RCC 7860 (cell line): Measurements from ENCODE around the gene NAGPA.
A peak's percentile ranks its signal among the peaks of the same experiment; 100 is the strongest.
"Not testable (repeated sequence)": the region's sequence is repeated elsewhere in the genome, so short reads cannot be mapped to it uniquely, and the experiment has no call there.

Experiments
- DNase-seq: peaks from one replicate; pipeline ENCODE4 v3.0.0-alpha.2; 2015; ENCODE audit warnings: low spot score
- FAIRE-seq: peaks from 2 replicates; lab custom pipeline; 2012; peaks lifted over from hg19 to GRCh38; lab: Jason Lieb, UNC

The NAGPA gene

DNA sequence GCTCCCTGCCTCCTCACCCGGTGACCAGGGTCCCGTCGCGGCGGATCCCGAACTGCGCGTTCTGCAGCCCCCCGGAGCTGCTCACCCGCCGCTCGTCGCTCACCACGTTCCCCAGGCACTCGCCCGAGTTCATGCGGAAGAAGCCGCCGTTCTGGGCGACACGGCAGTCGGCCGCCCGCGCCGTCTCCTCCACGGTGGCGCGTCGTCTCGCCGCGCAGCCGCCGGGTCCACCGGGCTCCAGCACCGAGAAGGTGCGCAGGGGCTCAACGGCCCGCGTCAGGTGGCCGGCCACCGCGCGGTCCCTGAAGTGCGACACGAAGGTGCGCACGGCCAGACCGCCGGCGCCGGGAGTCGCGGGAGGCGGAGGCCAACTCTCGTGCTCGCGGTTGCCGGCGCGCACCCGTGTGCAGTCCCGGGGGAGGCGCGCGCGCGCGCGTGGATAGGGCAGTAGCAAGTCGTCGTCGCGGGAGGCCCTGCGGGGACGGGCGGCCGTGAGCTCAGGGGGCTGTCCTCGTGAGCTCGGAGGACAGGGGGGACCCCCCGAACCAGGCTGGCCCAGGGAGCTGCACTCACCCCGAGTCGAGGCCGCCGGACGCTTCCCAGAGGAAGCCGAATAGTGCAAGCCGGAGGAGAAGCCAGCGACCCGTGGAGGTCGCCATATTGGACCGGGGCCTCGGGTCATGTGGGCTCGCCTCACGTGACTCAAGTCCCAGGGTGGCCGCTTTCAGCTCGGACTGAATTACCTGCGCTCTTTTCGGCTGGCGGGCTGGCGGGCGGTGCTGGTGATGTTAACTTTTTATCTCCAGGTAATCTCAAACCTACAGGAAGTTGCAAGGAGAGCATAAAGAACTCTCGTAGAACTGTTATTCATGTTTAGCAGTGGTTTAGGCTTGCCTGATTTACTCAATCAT lies at the start of gene NAGPA:
NAGPA (minus strand) TSS at position 680 of the 911 bp plus-strand sequence; CDS start at position 659, 21 bp downstream.
- FAIRE-seq = no peak
- peak; percentile 59 for DNase-seq

GRCh38 chr16:5080996-5081395 lies 47.3 kb upstream of the NAGPA start:
- DNase-seq, FAIRE-seq: not testable (repeated sequence)

GRCh38 chr16:5080461-5080860 lies 46.7 kb upstream of the NAGPA start:
- not testable (repeated sequence) for DNase-seq, FAIRE-seq

DNA sequence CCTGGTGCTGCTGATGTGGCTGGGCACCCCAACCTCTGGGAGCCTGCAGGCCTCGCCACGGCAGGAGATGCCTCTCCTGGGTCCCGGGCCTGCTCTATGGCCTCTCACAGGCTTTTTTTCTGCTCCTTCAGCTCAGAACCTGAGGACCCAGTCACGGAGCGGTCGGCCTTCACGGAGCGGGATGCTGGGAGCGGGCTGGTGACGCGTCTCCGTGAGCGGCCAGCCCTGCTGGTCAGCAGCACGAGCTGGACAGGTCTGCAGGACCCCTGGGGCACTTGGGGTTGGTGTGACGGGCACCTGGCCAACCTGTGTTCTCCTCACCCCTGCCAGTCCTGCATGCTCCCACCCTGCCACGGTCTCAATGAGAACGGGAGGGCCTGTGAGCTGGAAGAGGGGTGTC lies 44.9 kb upstream of the NAGPA start:
- no peak for FAIRE-seq
- no peak for DNase-seq

DNA sequence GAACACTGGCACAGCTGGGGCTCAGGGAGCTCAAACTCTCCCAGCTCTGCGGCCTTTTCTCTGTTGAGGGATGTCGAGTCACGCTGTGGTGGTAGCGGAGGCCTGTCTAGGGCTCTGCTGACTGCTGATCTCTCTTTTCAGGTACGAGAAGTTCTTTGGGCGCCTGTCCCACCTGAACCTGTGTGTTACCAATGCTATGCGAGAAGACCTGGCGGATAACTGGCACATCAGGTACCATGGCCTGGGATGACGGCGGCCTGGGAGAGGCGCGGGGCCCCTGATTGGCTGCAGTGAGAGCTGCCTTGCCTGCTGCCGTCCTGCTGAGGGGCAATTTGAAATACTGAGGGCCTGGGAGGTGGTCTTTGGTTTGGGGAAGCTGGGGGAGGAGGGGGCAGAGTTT lies 43.6 kb upstream of the NAGPA start:
- no peak for DNase-seq
- no peak for FAIRE-seq

- no peak for FAIRE-seq
- no peak for DNase-seq
Measured at GRCh38 chr16:5075637-5076036, 41.9 kb upstream of the NAGPA start.

- not testable (repeated sequence) for DNase-seq, FAIRE-seq
Measured at GRCh38 chr16:5073771-5074170, 40.0 kb upstream of the NAGPA start.

DNA sequence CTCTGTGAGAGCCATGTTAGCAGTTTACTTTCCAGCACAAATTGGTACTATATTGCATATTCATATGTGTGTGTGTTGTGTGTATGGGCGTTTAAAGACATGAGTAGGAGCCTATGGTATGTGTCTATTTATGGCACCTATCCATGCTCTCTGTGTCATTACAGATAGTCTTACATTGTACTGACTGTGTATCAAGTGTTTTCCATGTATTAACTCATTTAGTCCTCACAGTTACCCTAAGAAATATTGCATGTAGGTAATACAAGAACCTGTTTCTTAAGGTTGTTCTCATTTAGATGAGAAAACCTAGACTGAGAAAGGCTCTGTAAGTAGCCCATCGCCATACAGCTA lies 39.5 kb upstream of the NAGPA start:
- no peak for FAIRE-seq
- DNase-seq = no peak

- FAIRE-seq (no peak), DNase-seq (no peak)
Measured at GRCh38 chr16:5072334-5073278, 38.9 kb upstream of the NAGPA start.

- FAIRE-seq = no peak
- peak; percentile 64 for DNase-seq
Measured at GRCh38 chr16:5071681-5072333, 38.1 kb upstream of the NAGPA start, which contains the start of gene ALG1. ALG1 (plus strand) TSS chr16:5071843; CDS start chr16:5071850, 7 bp downstream.

DNA sequence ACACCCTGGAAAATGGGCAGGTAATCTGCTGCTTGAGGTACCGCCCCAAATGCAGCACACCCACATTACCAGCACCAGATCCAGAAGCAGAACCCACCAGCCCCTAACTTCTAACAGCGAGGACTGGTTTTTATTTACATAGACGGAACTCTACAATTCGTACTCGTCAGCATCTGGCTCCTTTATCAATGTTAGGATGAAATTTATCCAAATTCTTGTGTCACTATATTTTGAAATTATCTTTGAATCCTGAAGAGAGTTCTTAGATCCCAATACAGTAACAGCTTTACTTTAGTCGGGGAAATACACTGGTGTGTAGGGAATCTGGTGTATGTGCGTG lies 37.6 kb upstream of the NAGPA start:
- DNase-seq (no peak), FAIRE-seq (no peak)

GRCh38 chr16:5070431-5071186 lies 36.9 kb upstream of the NAGPA start:
- FAIRE-seq = no peak

DNA sequence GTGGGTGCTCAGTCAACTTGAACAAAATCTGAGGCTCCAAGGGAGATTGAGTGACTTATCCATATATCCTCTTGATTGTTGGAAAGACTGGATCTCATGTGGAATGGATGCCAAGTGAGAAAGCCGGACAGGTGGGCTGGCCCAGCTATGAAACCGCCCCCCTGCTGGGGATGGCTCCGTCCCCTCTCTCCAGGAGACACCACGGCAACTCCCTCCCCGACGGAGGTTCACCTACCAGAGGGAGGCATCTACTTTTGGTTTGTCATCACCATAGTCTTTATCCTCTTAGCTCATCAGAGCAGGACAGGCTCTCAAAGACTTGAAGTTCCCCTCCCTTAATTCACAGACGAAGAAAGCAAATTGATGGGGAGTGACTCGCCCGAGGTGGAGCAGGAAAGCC lies 36.1 kb upstream of the NAGPA start:
- no peak for DNase-seq
- FAIRE-seq = no peak

More at GRCh38 chr16:5070431-5071186, 36.9 kb upstream of the NAGPA start:
- DNase-seq = no peak

GRCh38 chr16:5069048-5069447 lies 35.3 kb upstream of the NAGPA start:
- DNase-seq = no peak
- no peak for FAIRE-seq

GRCh38 chr16:5066511-5066910 lies 32.8 kb upstream of the NAGPA start:
- DNase-seq = no peak
- FAIRE-seq = no peak

DNA sequence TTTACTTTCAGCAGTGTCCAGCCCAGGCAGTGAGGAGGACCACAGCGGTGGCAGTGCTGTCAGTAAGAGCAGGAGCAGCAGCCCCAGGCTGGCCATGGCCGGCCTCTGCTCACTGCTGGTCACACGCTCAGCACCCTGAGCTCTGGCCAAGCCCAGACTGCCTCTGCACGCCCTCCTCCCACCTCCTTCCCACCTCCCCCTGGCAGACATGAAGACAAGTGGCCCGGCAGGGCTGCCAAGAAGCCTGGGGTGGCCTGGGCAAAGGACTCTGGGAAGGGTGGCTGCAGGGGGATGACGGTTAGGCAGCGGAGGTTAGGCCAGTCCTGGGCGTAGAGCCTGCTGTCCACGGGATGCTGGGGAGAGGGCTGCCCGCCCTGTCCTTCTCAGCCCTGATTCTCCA lies 32.1 kb upstream of the NAGPA start, which contains the start of gene C16orf89:
C16orf89 (minus strand) TSS at position 144 of the 400 bp plus-strand sequence; CDS start at position 96, 48 bp downstream.
- no peak for DNase-seq
- no peak for FAIRE-seq

DNA sequence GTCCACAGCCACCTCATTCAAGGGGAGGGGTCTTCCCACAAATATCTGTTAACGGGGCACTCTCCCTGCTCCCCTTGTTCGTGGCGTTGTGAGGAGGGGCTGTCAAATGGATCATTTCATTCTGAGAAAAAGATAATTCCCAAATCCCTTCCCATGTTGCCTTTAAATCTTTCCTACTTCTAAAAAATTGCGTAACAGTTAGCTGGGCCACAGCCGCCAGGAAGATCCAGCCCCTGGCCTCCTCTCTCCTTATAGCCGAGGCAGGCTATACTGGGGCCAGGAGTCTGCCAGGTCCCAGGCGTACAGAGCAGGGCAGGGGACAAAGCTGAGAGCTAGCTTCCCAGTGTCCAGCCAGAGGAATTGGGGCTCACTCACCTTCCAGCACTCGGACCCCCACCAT lies 31.6 kb upstream of the NAGPA start:
- FAIRE-seq (no peak), DNase-seq (no peak)

GRCh38 chr16:5064915-5065314 lies 31.2 kb upstream of the NAGPA start:
- DNase-seq (no peak), FAIRE-seq (no peak)

DNA sequence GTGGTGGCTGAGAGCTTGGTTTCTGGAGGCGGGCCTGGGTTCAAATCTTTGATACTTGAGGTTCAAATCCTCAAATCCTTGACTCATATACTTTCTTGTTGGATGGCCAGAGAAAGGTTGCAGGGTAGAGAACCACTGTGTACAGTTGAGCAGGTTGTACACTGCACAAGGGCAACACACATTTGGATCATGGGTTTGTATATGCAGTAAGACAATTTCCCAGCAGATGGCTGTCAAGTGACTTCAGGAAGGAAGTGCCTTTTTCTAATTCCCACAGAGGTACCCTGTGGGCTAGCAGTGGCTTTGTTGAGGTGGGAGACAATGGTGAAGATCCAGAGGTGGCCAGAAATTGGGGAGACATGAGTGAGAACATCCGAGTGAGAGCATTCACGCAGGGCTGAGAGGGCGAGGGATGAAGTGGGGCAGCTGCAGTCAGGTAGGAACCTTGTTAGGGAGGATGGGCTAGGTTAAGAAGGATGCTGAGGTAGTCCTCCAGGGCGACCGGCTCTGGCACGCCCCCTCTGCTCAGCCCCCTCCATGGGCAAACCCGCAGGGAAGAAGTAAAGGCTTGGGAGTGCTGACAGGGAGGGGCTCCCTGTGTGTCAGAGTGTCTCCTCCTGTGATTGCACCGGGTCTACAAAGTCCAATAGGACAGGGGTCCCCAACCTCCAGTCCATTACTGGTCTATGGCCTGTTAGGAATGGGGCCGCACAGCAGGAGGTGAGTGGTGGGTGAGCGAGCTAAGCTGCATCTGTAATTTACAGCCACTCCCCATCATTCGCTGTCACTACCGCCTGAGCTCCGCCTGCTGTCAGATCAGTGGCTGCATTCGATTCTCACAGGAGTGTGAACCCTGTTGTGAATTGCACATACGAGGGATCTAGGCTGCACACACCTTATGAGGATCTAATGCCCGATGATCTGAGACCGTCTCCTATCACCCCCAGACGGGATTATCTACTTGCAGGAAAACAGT lies 29.3 kb upstream of the NAGPA start:
- FAIRE-seq = no peak
- DNase-seq = no peak
